Endothelial cell (in vitro differentiated cells): Measurements from ENCODE around the gene P2RY2. TPM values are rescaled to one million over a fixed set of nuclear protein-coding genes. Genes with fewer than 3 reads are reported as not detected.

Experiments used
- DNase-seq: peaks from one replicate; pipeline ENCODE4 v3.0.0; 2021; ENCODE audit warnings: low spot score
- H3K27ac Mint-ChIP-seq: one replicate; pipeline ENCODE4 v1.8.0; 2021; ENCODE audit warnings: mixed read lengths, inconsistent platforms; ENCODE audit not compliant: unreplicated experiment
- H3K27me3 Mint-ChIP-seq: one replicate; pipeline ENCODE4 v1.8.0; 2021; ENCODE audit warnings: mild to moderate bottlenecking, moderate library complexity, mixed read lengths, inconsistent platforms; ENCODE audit not compliant: unreplicated experiment
- H3K36me3 Mint-ChIP-seq: one replicate; pipeline ENCODE4 v1.8.0; 2021; ENCODE audit warnings: mild to moderate bottlenecking, low read depth, mixed read lengths, inconsistent platforms; ENCODE audit not compliant: unreplicated experiment
- H3K4me1 Mint-ChIP-seq: one replicate; pipeline ENCODE4 v1.8.0; 2021; ENCODE audit warnings: mild to moderate bottlenecking, mixed read lengths, inconsistent platforms; ENCODE audit not compliant: unreplicated experiment
- H3K4me3 Mint-ChIP-seq: one replicate; pipeline ENCODE4 v1.8.0; 2021; ENCODE audit warnings: mild to moderate bottlenecking, mixed read lengths, inconsistent platforms; ENCODE audit not compliant: unreplicated experiment
- H3K9me3 Mint-ChIP-seq: one replicate; pipeline ENCODE4 v1.8.0; 2021; ENCODE audit warnings: mixed read lengths, inconsistent platforms; ENCODE audit not compliant: unreplicated experiment
- total RNA-seq: library from RNA; stranded (reverse); fragmentation: NEBNext Ultra II Directional; extraction: Animal tissue kit (Norgen Biotek cat#: 25700); gene quantifications from one replicate; pipeline ENCODE4 v1.2.1, GENCODE V29; 2021; ENCODE audit not compliant: unreplicated experiment
- TF ChIP-seq, protein P1 (sequence below): fragments of 200-600 bp; sonication (generic); IDR thresholded peaks from one replicate; pipeline ENCODE4 v1.5.0; 2021; ENCODE audit warnings: antibody characterized with exemption; ENCODE audit not compliant: unreplicated experiment

The P2RY2 gene
- total RNA-seq, 1 donor from 2014 or later, result 0.10 TPM

GRCh38 chr11:73210916-73211667 lies 7.0 kb upstream of the P2RY2 start:
- DNase-seq, result no peak
- H3K4me1 Mint-ChIP-seq, result no peaks in the 10 kb centered on the region
- peaks cover 2% of the 10 kb centered on the region for H3K27me3 Mint-ChIP-seq
- H3K4me3 Mint-ChIP-seq, result no peak overlapping the region
- no peak overlapping the region for H3K27ac Mint-ChIP-seq
- H3K36me3 Mint-ChIP-seq, result no peaks in the 10 kb centered on the region
- TF ChIP-seq, protein P1, sequence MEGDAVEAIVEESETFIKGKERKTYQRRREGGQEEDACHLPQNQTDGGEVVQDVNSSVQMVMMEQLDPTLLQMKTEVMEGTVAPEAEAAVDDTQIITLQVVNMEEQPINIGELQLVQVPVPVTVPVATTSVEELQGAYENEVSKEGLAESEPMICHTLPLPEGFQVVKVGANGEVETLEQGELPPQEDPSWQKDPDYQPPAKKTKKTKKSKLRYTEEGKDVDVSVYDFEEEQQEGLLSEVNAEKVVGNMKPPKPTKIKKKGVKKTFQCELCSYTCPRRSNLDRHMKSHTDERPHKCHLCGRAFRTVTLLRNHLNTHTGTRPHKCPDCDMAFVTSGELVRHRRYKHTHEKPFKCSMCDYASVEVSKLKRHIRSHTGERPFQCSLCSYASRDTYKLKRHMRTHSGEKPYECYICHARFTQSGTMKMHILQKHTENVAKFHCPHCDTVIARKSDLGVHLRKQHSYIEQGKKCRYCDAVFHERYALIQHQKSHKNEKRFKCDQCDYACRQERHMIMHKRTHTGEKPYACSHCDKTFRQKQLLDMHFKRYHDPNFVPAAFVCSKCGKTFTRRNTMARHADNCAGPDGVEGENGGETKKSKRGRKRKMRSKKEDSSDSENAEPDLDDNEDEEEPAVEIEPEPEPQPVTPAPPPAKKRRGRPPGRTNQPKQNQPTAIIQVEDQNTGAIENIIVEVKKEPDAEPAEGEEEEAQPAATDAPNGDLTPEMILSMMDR, result no peak
- no peaks in the 10 kb centered on the region for H3K9me3 Mint-ChIP-seq

DNA sequence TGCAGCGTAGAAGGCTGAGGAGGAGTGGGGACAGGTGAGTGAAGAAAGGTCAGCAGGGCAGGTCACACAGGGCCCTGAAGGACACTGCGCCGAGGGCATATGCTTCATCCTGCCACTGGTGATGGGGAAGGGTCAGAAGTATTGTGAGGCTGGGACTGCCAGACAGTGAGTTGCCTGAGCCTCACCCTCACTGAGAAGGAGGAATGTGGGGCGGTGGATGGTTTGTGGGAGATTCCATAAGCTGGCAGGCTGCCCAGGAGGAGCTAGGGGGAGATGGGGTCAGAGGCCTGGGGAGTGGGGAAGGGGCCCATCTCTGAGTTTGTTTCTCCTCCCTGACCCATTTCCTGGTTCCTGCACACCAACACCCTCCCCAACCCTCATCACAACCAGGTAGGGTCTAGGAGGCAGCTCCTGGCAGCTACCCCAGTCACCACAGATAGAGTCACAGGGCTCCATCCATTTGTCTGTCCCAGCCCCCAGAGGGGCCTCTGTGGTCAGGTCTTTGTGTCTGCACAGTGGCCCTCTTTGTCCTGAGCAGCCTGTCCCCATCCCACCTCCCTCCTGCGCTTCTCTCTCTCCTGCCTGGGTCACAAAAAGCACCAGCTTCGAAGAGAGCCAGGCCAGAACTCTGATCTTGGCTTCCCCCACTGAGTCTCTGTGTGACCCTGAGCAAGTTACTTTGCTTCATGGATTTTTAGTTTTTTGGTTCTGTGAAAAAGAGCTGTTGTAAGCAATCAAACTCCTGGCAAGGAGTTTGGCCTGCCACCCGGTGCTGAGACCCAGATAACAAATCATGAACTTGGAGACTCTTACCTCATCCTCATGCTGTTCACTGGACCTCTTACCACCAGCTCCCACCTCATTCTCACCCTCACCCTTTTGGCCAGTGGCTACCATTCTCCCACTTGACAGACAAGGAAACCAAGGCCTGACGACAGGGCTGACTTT lies 4.6 kb upstream of the P2RY2 start:
- no peak for DNase-seq
- Mint-ChIP-seq H3K27me3 (peaks cover 5% of the 10 kb centered on the region), H3K4me1 (peaks cover 3% of the 10 kb centered on the region), H3K36me3 (no peaks in the 10 kb centered on the region), H3K9me3 (no peaks in the 10 kb centered on the region), H3K27ac (no peak overlapping the region), H3K4me3 (no peak overlapping the region)
- TF ChIP-seq, protein P1, result no peak

- Mint-ChIP-seq H3K9me3 (no peaks in the 10 kb centered on the region), H3K4me1 (peaks cover 5% of the 10 kb centered on the region), H3K4me3 (no peak overlapping the region), H3K27me3 (peaks cover 12% of the 10 kb centered on the region), H3K27ac (no peak overlapping the region), H3K36me3 (no peaks in the 10 kb centered on the region)
- DNase-seq, result no peak
- TF ChIP-seq, protein P1, result no peak
These were observed 2.6 kb upstream of the P2RY2 start for GRCh38 chr11:73215191-73216134.

DNA sequence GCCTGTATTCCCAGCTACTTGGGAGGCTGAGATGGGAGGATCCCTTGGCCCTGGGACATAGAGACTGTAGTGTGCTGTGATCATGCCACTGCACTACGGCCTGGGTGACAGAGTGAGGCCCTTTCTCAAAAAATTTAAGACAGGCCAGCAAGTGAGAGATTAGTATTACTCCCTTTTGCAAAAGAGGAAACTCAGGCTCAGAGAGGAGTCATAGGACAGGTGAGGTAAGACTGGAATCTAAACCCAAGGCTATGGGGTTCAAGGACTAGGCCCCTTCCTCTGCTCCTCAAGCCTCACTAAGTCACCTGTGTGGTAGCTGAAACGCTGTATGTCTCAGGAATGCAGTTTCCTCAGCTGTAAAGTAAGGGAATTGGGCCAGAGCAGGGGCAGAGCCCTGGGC lies 1.6 kb upstream of the P2RY2 start:
- Mint-ChIP-seq H3K27ac (no peak overlapping the region), H3K4me3 (no peak overlapping the region), H3K27me3 (peaks cover 12% of the 10 kb centered on the region), H3K9me3 (no peaks in the 10 kb centered on the region), H3K4me1 (peaks cover 5% of the 10 kb centered on the region), H3K36me3 (no peaks in the 10 kb centered on the region)
- DNase-seq, result no peak
- TF ChIP-seq, protein P1, result no peak
